GM18502 (cell line): ENCODE measurements around the gene ENPP4.

Experiments
- ATAC-seq: cut with Tn5 transposase; IDR thresholded peaks from one replicate; pipeline ENCODE4 v1.9.1; 2021; ENCODE audit warnings: mild to moderate bottlenecking; ENCODE audit not compliant: unreplicated experiment, poor library complexity

Gene ENPP4

DNA sequence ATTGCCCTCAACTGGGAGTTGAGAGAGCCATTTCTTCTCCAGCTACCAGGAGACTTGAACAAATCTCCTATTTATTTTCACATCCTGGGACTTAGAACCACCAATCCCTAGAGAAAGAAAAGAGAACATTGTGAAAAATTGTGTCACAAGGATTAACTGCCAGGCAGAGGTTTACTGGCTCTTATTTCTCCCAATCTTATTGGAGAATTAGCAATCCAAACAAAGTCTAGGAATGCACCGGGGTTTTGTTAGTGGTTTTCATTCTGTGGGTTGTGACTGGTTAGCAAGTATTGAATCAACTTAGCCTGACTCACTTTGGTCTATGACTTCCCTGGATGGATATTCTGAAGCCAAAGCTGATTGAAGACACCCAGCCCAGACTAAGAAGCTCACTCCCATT is 62.2 kb downstream of the ENPP4 start:
- no peak for ATAC-seq
